HG03196 (cell line): Measurements from ENCODE around the gene DUS1L.

ENCODE experiments used
- ATAC-seq: cut with Tn5 transposase; IDR thresholded peaks from one replicate; pipeline ENCODE4 v1.9.1; 2021; ENCODE audit not compliant: unreplicated experiment

Gene DUS1L

DNA sequence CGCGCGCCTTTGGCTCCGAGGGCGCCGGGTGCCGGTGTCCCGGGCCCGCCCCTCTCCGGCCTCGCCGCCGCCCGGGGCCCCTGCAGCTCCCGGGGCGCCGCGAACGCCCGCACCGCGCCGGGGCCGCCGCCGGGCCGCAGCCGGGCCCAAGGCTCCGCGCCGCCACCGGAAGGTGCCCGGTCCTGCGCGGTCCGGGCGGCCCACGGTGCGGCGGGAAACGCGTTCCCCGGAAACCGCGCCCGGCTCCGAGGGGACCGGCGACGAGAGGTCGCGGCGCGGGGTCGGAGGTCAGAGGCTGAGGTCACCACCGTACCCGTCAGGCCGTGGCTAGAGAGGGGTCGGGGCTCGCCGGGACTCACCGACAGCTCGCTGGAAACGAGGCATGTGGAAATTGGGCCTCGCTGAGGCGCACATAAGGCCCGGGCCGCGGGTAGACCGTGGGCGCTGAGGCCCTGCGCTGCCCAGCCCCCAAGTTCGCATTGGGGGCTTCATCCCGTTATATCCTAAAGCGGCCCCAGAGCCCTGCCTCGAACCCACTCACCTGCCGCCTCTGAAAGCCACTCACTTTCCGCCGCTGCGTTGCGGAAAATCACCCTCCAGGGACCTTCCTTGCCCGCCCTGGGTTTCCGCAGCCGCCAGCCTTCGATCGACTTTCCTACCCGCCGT is at the start of gene DUS1L:
DUS1L (minus strand) TSS at position 167 of the 666 bp plus-strand sequence. CDS start 745 bp downstream, outside the sequence.
- no peak for ATAC-seq

DNA sequence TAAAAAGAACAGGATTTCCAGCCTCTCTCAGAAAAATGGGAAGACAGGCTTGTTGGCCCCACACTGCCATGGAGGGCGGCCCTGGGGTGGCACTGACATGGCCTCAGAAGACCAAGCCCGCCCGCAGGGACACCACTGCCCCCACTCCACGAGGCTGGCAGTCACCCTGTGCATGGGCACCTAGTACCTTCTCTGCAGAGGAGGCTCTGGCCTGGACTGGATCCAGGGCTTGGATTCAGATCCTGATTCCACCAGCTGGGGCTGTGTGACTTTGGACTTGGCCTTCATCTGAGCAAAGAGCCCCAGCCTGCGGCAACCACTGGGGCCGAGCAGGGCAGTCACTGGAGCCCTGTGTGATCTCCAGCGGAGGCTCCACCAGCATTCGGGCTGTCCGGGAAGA is 49.3 kb upstream of the DUS1L start:
- no peak for ATAC-seq

DNA sequence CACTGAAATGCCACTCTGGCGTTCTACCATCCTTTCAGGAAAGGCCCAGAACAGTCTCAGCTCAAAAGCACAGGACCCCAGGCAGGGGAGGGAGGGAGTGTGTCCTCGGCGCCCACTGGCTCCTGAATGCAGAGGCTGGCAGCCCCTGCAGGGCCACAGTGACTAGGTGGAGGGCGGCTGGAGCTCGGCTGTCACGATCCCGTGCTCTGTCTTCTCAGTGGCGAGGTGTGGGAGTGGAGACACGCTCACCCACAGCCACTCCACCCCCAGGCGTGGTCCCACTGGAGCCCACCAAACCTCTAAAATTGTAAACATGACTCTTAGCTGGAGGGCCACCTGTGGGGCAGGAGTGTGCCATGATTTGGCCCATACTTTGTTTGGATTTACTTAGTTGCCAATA is 48.8 kb upstream of the DUS1L start:
- no peak for ATAC-seq

DNA sequence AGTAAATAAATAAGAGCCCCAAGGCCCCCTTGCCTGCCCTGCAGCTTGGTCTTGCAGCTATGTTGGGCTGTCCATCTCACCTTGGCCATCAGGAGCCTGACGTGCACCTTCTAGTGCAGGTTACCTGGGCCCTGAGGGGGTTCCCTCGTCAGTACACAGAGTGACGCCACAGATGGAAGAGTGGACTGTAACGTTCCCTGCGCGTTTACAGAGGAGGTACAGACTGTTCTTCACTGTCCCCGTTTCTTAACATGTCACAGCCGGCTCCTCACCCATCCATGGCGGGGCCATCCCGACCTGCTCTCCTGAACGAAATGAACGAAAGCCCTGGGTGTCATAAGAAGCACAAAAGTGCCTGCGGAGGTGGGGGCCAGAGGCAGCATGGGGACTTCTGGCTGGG is 48.3 kb upstream of the DUS1L start:
- no peak for ATAC-seq

DNA sequence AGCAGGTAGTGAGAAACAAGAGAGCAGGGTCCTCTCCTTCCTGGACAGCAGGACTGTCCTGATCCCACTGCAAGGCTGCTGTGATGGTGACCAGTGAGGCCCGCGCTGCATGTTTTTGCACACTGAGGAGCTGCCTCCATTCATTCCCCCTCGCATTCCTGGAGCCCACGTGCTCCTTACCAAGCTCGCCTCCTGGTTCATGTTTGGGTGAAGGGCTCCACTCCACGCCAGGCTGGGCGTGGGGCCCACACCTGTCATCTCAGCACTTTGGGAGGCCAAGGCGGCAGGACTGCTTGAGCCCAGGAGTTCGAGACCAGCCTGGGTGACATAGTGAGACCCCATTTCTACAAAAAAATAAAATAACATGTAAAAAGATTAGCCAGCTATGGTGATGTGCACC is 47.8 kb upstream of the DUS1L start:
- no peak for ATAC-seq

DNA sequence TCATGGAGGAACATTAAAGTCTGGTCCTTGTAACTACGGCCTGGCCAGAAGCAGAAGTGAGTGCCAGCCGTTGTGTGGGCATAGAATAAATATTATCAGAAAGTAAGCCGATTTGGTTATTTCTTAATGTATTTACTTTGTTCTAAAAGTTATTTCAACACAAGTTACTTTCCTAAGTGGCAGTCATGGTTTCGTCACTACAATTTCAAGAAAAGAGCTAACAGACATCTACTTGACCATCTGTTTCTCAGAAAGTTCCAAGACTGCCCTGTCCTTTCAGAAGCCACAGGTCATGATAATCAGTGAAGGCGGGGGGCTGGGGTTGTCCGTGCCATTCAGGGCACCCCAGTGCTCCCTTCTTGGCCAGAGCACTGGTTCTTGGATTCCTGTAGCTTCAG is 47.3 kb upstream of the DUS1L start:
- no peak for ATAC-seq

DNA sequence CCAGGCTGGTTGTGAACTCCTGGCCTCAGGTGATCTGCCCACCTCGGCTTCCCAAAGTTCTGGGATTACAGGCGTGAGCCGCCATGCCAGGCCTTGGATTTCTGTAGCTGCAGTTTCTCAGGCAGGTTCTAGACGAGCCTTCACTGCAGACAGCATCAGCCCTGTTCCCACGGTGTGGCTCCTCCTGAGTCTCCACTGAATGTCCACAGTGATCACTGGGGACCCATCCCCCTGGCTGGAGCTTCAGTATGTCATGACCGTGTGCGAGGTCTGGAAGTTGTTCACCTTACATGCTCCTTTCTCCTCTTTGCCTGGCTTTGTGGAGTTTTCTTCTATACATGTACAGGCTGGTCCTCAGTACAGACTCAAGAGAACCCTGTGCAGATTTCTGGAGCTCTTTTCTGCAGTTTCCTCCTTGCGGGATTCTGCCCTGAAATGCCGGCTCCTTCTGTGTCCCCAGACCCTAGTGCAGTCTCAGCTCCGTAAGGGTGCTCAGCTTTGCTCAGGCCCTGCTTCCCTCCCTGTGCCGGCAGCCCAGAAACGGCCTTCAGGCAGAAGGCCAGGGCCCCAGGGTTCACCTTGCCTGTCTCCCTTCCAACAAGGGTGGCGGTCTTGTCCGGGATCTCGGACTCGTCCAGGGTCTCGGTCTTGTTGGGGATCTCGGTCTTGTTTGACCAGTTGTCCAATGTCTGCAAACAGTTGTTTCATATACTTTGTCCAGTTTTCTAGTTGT is 46.7 kb upstream of the DUS1L start:
- ATAC-seq, result no peak

DNA sequence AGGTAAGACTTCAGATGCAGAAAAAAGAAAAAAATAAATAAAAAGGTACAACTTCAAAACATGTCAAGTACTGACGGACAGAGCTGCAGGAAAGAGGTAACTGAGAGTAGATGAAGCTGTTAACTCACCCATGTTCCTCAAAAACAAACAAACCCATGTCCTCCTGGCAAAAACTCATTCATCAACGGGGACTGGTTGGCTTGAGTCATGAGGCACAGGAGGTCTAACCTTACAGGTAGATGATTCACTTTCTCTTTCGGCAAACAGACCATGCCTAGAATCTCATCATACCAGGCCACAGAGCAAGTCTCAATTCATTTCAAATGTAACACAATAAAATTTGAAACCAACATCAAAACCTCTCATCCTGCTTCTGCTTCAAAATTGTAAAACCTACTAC is 44.7 kb upstream of the DUS1L start:
- no peak for ATAC-seq

DNA sequence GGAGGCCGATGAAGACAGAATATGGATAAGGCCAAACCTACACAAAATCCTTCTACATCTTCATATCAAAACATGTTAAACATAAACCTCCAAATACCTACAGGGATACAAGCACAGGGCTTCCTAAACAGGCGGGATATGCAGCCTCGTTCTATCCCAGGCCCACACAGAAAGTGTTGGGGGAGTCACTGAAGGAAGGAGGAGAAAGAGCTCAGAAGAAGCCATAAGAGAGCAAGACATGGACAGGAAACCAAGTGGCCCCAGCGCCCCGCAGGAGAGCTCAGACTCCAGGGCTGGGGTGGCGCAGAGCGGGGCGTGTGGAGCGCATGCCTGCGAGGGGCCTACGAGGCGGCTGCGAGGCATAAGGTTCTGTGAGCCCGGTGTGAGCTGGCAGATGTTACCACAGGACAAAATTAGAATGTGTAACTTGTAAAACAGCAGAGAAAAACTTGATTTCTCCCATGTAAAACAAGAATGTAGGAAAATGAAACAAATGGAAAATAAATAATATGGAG is 43.4 kb upstream of the DUS1L start:
- ATAC-seq, result no peak

DNA sequence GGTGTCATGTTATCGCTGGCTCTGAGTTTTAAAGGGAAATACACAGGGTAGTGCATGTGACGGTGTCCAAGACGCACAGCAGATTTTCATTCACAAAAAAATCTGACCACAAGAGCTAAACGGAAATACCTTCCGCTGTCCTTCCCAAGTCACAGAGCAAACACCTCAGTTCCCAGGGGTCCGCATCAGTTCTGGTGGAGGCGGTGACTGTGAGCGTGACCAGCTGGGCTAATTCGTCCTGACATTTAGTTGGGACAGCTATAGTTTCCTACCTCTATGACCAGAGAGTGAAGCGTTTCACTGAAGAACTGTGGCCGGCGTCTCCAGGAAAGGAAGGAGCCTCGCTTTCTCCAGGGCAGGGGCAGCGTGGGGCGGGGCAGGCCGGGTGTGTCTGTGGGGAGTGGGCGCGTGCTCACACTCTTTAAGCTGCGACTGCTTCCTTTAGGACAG is 42.9 kb upstream of the DUS1L start:
- no peak for ATAC-seq

DNA sequence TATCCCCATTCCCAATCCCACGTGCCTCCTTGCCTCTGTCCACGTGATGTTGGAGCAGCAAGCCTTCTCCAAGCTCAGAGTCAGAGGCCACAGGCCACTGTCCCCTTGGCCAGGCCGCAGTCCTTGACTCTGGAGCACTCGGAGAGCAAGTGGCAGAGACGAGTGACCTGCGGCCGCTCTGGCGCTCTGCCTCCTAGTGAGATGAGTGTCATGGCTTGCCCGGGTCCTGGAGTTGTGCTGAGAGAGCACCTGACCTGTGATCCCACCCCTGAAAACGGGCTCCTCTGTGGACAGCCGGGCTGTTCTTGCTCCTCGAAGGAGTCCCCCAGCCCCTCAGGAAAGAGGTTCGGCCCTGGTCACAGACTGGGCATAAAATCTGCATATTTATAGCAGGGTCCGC is 42.4 kb upstream of the DUS1L start:
- ATAC-seq, result no peak

DNA sequence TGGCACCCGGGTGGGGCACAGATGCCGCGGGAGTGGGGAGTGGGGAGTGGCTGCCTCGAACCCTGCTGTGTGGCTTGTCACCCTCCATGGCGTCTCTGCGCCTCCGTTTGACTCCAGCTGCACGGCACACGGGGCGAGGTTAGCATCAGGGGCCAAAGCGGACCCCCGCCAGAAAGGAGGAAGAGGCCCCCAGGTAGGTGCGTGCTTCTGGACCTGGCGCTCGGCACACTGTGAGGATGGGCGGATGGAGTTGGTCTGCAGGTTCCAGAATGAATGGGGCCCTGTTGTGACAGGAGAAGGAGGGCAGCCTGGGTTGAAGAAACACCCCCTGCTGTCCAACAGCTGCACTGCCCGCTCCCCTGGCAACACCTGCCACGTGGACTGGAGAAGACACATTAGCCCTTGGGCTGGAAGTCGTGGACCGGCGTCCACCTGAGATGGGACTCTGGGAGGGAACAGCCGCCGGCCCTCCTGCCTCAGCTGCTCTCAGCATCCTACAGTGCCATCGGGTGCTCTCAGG is 41.8 kb upstream of the DUS1L start:
- no peak for ATAC-seq

DNA sequence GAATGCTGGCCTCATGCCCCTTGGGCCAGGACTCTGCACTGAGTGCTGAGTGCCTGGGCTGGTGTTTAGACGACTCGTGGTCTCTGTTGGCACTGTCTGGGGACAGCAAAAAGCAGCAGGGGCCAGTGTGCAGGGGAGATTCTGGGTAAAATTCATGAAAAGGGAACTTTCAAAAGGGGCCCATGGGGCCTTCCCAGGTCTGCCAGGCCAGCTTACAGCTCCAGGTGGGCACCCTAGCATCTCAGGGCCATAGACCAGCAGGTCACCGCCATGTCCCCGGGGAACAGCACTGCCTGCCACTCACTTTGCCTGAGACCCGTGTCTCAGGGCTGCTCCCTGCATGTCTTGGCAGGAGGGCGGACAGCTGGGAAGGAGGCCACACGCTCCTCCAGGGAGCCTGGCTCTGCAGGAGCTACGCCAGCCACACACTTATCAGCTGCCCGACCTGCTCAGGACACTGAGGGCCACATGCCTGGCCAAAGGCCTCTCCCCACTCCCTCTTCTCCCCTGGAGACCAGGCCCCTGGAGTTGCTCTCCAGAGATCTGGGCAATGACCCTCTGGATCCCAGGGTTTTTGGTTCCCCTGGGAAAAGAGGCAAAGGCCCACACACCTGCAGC is 41.2 kb upstream of the DUS1L start:
- ATAC-seq, result no peak

DNA sequence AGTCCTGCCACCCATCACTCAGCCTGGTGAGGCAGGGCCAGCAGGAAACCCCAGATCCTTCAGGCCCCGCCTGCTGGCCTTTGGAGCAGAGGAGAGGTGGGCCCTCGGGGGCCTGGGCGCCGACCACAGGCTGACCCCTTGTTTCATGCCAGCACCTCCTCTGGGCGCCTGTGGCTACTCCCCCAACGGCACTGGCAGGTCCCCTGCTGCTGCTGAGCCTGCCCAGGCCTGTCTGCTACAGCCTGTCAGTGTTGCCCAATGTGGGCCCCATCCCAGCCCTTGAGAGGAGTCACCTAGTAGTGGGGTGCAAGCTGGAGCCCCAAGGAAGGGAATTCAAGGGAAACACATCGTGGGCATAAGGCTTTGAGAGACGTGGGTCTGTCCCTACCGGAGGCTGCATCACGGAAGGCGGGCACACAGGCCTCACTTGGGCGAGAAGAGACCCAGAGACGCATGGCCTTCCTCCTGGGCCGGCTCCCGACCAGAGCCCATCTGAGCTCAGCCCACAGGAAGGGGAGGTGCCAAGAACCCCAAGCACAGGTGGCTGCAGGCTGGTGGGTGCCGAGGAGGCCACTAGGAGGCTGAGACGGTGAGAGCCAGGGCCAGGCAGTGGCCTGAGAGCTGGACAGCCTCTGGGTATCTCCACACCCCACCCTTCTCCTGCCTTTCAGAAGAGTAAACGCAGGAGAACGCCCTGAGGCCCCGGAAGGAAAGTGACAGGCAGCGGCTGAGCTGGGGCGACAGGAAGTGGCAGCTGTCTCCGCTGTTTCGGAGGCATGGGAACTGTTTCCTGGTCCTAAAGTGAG is 40.5 kb upstream of the DUS1L start:
- ATAC-seq, result peak; percentile 59

DNA sequence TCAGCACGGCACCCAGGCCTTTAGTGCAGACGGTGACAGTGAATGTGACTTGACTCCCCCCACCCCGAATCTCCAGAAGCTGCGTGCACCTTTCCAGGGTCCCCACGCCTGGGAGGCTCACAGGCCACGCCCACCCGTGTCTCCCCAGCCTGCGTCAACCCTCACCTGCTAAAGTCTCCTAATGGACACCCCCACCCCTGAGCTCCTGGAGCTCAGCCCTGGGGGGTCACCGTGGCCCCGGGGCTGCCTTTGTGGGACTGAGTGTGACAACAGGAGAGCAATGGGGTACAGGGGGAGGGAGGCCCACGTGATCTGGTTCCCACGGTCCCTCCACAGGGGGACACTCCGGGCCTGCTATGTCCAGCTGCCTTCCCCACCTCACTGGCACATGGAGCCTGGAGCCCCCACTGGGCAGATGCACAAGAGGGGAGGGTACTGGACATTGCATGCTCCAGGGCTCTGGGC is 39.8 kb upstream of the DUS1L start:
- no peak for ATAC-seq

DNA sequence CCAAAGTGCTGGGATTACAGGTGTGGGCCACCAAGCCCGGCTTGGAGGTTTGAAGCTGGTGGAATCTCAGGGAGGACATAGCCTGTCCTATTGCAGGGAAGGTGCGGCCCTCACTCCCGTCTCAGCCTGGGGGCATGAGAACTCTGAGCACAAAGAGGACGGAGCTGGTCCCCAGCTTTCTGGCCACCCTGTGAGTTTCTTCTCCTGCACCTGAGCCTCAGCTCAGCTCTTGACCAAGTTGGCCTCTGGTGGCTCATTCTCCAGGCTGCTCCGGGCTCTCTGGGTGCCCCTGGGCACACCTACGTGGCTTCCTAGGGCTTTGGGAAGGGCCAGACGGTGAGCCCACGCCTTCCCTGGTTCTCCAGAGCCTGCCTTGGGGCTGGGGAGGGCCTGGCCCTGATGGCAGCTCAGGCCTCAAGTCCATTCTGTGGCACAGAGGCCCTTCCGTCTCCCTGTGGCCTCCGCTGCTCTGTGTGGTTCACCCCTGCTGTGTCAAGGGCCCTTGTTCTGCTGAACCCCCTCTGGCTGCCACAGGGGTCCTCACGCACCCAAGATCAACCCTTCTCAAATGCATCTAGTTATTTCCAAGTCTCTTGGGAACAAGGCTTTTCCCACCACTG is 39.3 kb upstream of the DUS1L start:
- no peak for ATAC-seq

DNA sequence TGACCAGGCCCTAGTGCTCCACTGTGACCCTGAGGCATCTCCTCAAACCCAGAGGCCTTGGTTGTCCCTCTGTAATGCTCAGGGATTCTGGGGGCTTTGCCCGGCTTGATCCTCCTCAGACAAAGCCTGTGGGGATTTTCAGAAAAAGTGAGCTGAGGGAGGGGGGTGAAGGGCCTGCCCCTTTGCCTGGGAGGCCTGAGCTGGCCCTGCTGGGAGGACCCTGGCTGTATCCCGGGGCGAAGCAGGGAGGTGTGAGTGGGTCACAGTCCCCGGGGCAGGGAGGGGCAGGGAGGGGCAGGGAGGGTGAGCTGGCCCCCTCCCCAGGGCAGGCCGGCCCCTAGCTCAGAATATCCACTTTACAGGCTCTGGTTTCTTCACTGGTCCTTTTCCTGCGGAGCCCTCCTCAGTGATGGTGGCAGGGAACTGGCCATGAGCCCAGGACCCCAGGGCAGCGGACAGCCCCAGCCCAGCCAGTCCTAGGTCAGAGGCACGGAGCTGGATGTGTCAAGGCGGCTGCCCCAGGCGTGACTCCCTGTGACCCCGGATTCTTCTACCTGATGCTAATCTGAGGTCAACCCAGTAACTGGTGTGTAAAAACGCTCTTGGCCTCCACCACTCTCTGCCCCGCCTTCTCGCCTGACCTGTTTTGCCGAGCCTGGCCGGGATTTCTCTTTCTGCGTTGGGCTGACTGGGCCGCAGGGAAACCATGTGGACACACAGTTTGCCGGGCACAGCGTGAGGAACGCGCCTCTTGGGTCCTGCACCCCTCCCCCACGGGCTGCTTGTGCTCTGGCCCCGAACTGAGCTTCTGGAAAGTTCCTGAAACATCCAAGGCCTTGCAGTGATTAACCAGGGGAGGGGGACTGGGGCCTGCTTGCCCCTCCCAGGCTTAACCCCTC is 38.2 kb upstream of the DUS1L start:
- ATAC-seq, result no peak

DNA sequence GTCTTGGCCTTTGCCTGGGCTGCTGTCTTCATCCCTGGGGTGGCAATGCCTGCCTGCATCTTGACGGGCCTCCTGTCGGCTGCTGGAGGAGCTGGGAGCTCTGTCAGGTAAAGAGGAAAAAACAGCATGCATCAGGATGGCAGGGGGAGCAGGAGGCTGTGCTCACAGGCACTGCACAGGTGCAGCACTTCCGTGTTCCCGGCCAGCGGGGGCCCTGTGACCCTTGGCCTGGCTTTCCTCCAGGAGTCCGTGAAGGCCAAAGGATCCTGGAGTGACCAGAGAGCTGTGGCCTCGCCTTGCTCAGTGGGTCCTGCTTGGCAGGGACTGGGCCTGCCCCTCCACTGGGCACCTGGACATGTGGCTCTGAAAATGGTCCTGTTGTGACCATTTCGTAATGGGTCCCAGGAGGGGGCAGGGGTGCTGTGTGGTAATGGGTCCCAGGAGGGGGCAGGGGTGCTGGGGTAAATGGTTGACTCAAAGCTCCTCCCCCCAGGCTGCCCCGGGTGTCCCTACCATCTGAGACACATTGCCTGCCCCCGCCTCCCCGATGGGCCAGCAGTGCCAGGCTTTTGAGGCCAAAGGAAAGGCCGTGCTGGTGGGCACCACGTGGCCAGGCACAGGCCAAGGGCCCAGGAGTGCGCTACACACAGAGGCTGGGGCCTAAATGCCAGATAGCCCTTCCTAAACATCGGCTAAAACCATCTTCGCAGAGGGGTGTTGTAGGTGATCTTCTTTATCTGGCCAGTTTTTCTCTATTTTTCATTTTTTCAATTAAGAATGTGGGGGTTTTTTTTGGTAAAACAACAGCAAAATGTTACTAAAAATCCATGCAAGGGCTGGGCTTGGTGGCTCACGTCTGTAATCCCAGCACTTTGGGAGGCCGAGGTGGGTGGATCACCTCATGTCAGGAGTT is 36.4 kb upstream of the DUS1L start:
- ATAC-seq, result no peak
